Keratinocyte (primary cell): ENCODE data around the gene ZSWIM6.

Source experiments
- EZH2 ChIP-seq: IDR thresholded peaks from one replicate; pipeline ENCODE4 v1.6.1; 2012; ENCODE audit warnings: inconsistent platforms, mild to moderate bottlenecking, low read length, moderate library complexity
- TF ChIP-seq, protein P1 (sequence below), 3 experiments: IDR thresholded peaks in 1 of 3; conservative IDR thresholded peaks in 1 of 3; optimal IDR thresholded peaks in 1 of 3; 2 replicates in 2 of 3; 3 replicates in 1 of 3; pipeline versions ENCODE3 to v1.5.1; 2011; ENCODE audit warnings: low read length in 3 of 3, mild to moderate bottlenecking in 3 of 3, moderate library complexity in 2 of 3, control low read depth in 1 of 3, inconsistent platforms in 1 of 3; ENCODE audit not compliant: insufficient read depth in 2 of 3; ENCODE audit errors: extremely low read depth in 1 of 3

DNA sequence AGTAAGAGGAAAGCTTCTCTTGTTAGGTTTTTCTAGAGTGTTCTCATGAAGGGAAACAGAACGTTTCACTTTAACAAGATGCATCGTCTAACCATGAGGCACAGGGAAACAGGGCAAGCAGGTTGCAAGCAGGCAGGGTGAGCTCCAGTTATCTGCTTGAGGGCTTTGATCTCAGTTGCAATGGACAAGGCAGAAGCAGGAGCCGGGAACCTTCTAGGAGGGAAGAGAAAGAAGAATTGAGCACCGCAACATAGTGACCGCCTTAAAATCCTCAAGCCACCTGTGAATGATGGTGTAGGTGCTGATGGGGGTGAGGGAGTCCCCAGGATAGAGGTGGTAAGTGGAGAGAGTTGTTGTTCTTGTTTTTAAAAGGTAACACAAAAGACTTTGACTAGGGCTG is 22.9 kb upstream of the ZSWIM6 start:
- TF ChIP-seq EZH2 = no peak
- TF ChIP-seq, protein P1, sequence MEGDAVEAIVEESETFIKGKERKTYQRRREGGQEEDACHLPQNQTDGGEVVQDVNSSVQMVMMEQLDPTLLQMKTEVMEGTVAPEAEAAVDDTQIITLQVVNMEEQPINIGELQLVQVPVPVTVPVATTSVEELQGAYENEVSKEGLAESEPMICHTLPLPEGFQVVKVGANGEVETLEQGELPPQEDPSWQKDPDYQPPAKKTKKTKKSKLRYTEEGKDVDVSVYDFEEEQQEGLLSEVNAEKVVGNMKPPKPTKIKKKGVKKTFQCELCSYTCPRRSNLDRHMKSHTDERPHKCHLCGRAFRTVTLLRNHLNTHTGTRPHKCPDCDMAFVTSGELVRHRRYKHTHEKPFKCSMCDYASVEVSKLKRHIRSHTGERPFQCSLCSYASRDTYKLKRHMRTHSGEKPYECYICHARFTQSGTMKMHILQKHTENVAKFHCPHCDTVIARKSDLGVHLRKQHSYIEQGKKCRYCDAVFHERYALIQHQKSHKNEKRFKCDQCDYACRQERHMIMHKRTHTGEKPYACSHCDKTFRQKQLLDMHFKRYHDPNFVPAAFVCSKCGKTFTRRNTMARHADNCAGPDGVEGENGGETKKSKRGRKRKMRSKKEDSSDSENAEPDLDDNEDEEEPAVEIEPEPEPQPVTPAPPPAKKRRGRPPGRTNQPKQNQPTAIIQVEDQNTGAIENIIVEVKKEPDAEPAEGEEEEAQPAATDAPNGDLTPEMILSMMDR (optimal IDR thresholded peaks at IDR 0.05 in 1 of 3, IDR thresholded peaks at IDR 0.05 in 1 of 3, conservative IDR thresholded peaks at IDR 0.05 in 1 of 3; ENCODE audit: extremely low read depth in 1 of 3, insufficient read depth in 2 of 3, low read length in 3 of 3) = no peak
